SK-N-MC (cell line): Measurements from ENCODE around the gene SRGAP3.

Experiments
- EZH2 ChIP-seq: fragments of 200-600 bp; sonication (generic); IDR thresholded peaks from one replicate; pipeline ENCODE4 v1.6.1; 2017; ENCODE audit warnings: antibody characterized with exemption
- POLR2AphosphoS5 ChIP-seq: IDR thresholded peaks from 2 replicates; pipeline ENCODE4 v1.6.1; 2012; ENCODE audit warnings: mild to moderate bottlenecking, low read depth, low read length, borderline replicate concordance

DNA sequence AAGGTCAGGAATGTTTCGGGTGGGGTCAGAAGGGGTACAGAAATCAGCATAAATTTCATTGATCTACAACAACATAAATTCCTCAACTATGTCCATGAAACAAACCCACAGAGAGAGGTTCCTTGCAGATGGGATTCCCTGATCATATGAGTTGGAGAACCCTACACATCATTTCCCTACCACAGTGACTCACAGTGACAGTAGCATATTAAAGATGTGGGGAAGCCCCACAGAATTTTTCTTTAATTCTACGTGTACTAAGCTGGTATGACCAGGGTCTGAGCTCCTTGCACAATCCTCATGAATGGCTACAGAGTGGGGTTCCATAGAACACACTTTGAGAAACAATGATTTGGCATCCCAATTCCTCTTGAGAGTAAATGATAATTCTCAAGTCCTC lies 169.3 kb downstream of the SRGAP3 start:
- TF ChIP-seq EZH2 = no peak
- no peak for TF ChIP-seq POLR2AphosphoS5
